GM12878 (cell line): ENCODE results near the gene CBARP. TPM values are rescaled to one million over a fixed set of nuclear protein-coding genes. Genes with fewer than 3 reads are reported as not detected.
A peak's percentile ranks its signal among the peaks of the same experiment; 100 is the strongest.

Experiments
- ATAC-seq: fragments of 200-7000 bp; cut with Tn5 transposase; 3 replicates; pipeline ENCODE4 v1.9.1; 2020; ENCODE audit warnings: mild to moderate bottlenecking, moderate library complexity
- BruUV-seq: library from RNA; stranded (reverse); fragments of 400-500 nt; replicated peaks from 2 replicates; lab custom pipeline; 2021; lab: Mats Ljungman, UMichigan
- CTCF ChIA-PET: fragments of 300-600 bp; sonication (Branson Sonifier 250); formaldehyde crosslinking; extraction: SDS; loops from one replicate; lab custom pipeline; 2021; ENCODE audit warnings: inconsistent platforms; lab: Yijun Ruan, JAX
- POLR2A ChIA-PET: fragments of 350-600 bp; formaldehyde crosslinking; extraction: SDS; loops from one replicate; lab custom pipeline; 2021; ENCODE audit warnings: inconsistent platforms; lab: Charles Lee
- RAD21 ChIA-PET: fragments of 300-600 bp; sonication (Branson Sonifier 250); formaldehyde crosslinking; loops from one replicate; lab custom pipeline; 2023; ENCODE audit warnings: antibody characterized with exemption; ENCODE audit not compliant: unreplicated experiment; lab: Charles Lee
- SMC1A ChIA-PET: fragments of 300-600 bp; sonication (Branson Sonifier 250); formaldehyde crosslinking; loops from one replicate; lab custom pipeline; 2023; ENCODE audit not compliant: unreplicated experiment, uncharacterized antibody; lab: Charles Lee
- DNase-seq: peaks from one replicate; pipeline ENCODE4 v3.0.0-alpha.2; 2011; ENCODE audit warnings: low read depth, low spot score
- FAIRE-seq: peaks from 3 replicates; lab custom pipeline; 2011; peaks lifted over from hg19 to GRCh38; lab: Jason Lieb, UNC
- H2AFZ ChIP-seq: 2 replicates; pipeline ENCODE4 v1.6.0; 2011; ENCODE audit warnings: low read depth, low read length, control low read depth; ENCODE audit not compliant: control insufficient read depth
- H3K27ac ChIP-seq: 2 replicates; pipeline ENCODE4 v1.5.1; 2011; ENCODE audit warnings: control low read depth; ENCODE audit not compliant: control insufficient read depth, insufficient read depth
- H3K27me3 ChIP-seq, 2 experiments: replicated peaks in 1 of 2; 2 replicates each; pipeline versions ENCODE4 v1.6.0 to v1.6.1; 2011; ENCODE audit warnings: low read length in 1 of 2; ENCODE audit not compliant: control insufficient read depth in 2 of 2, insufficient read depth in 2 of 2
- H3K36me3 ChIP-seq, 2 experiments: 2 replicates each; pipeline ENCODE4 v1.5.1; 2011; ENCODE audit warnings: low read length in 1 of 2; ENCODE audit not compliant: control insufficient read depth in 2 of 2, insufficient read depth in 2 of 2
- H3K4me1 ChIP-seq: 2 replicates; pipeline ENCODE4 v1.6.1; 2011; ENCODE audit warnings: mild to moderate bottlenecking, low read length, moderate library complexity, mixed read lengths; ENCODE audit not compliant: control insufficient read depth, insufficient read depth
- H3K4me2 ChIP-seq: 2 replicates; pipeline ENCODE4 v1.6.0; 2011; ENCODE audit warnings: control low read depth; ENCODE audit not compliant: control insufficient read depth, insufficient read depth
- H3K4me3 ChIP-seq: fragments of 200-600 bp; sonication (generic); 2 replicates; pipeline ENCODE4 v1.5.1; 2016
- H3K79me2 ChIP-seq: 2 replicates; pipeline ENCODE4 v1.6.0; 2011; ENCODE audit warnings: low read length; ENCODE audit not compliant: control insufficient read depth, insufficient read depth
- H3K9ac ChIP-seq: 2 replicates; pipeline ENCODE4 v1.8.0; 2011; ENCODE audit warnings: low read length, control low read depth, mixed read lengths; ENCODE audit not compliant: control insufficient read depth, insufficient read depth
- H3K9me3 ChIP-seq: replicated peaks from 3 replicates; pipeline ENCODE4 v1.5.1; 2011; ENCODE audit warnings: mild to moderate bottlenecking, low read length; ENCODE audit not compliant: control insufficient read depth, insufficient read depth
- H4K20me1 ChIP-seq: 2 replicates; pipeline ENCODE4 v1.6.0; 2011; ENCODE audit not compliant: control insufficient read depth, insufficient read depth
- ATF3 ChIP-seq: IDR thresholded peaks from 2 replicates; pipeline ENCODE4 v1.6.1; 2011; ENCODE audit warnings: low read depth, mild to moderate bottlenecking, low read length, moderate library complexity, borderline replicate concordance; ENCODE audit errors: extremely low read depth
- CBX3 ChIP-seq: fragments of 200-600 bp; sonication (generic); IDR thresholded peaks from 2 replicates; pipeline ENCODE4 v1.6.1; 2016; ENCODE audit warnings: low read depth, borderline replicate concordance
- CREB1 ChIP-seq: IDR thresholded peaks from 2 replicates; pipeline ENCODE4 v1.6.1; 2012; ENCODE audit warnings: low read depth, mild to moderate bottlenecking, inconsistent platforms
- EGR1 ChIP-seq, 2 experiments: IDR thresholded peaks; 1 replicate in 1 of 2; 2 replicates in 1 of 2; pipeline ENCODE4 v1.6.1; 2011 to 2012; ENCODE audit warnings: low read depth in 2 of 2, low read length in 2 of 2, borderline replicate concordance in 1 of 2, mild to moderate bottlenecking in 1 of 2, moderate library complexity in 1 of 2
- ETV6 ChIP-seq, 2 experiments: fragments of 450-650 bp in 1 of 2; IDR thresholded peaks in 1 of 2; conservative IDR thresholded peaks in 1 of 2; 2 replicates each; pipeline ENCODE4 v1.6.1; 2014; ENCODE audit warnings: antibody characterized with exemption in 1 of 2, borderline replicate concordance in 1 of 2, low read depth in 1 of 2, mild to moderate bottlenecking in 1 of 2, moderate library complexity in 1 of 2
- HDGF ChIP-seq: fragments of 450-650 bp; IDR thresholded peaks from 2 replicates; pipeline ENCODE4 v1.6.1; 2016; ENCODE audit warnings: antibody characterized with exemption
- IRF4 ChIP-seq: IDR thresholded peaks from 2 replicates; pipeline ENCODE4 v1.6.1; 2011; ENCODE audit warnings: low read depth, low read length
- KAT2A ChIP-seq: conservative IDR thresholded peaks from 2 replicates; pipeline ENCODE4 v1.6.1; 2011; ENCODE audit warnings: low read depth, low read length; ENCODE audit not compliant: control insufficient read depth
- NBN ChIP-seq: fragments of 450-650 bp; IDR thresholded peaks from 2 replicates; pipeline ENCODE4 v1.6.1; 2016
- PML ChIP-seq: IDR thresholded peaks from 2 replicates; pipeline ENCODE4 v1.6.1; 2012; ENCODE audit warnings: low read length, inconsistent platforms
- POLR2A ChIP-seq: IDR thresholded peaks from 2 replicates; pipeline ENCODE4 v1.6.1; 2011; ENCODE audit warnings: low read depth, mild to moderate bottlenecking, low read length
- POLR2AphosphoS2 ChIP-seq: IDR thresholded peaks from 2 replicates; pipeline ENCODE4 v1.6.1; 2011; ENCODE audit warnings: low read depth, mild to moderate bottlenecking, low read length, improper control_type of control experiment, moderate library complexity
- POU2F2 ChIP-seq: IDR thresholded peaks from 3 replicates; pipeline ENCODE4 v1.6.1; 2011; ENCODE audit warnings: low read depth, mild to moderate bottlenecking, low read length, borderline replicate concordance
- RUNX3 ChIP-seq: IDR thresholded peaks from 2 replicates; pipeline ENCODE4 v1.6.1; 2012; ENCODE audit warnings: low read length, inconsistent platforms
- SIX5 ChIP-seq: IDR thresholded peaks from 2 replicates; pipeline ENCODE4 v1.6.1; 2011; ENCODE audit warnings: mild to moderate bottlenecking, low read depth, low read length, moderate library complexity; ENCODE audit not compliant: severe bottlenecking
- SMARCA5 ChIP-seq: fragments of 450-650 bp; IDR thresholded peaks from 2 replicates; pipeline ENCODE4 v1.6.1; 2017; ENCODE audit warnings: mild to moderate bottlenecking
- TCF3 ChIP-seq: IDR thresholded peaks from 2 replicates; pipeline ENCODE4 v1.6.1; 2012; ENCODE audit warnings: low read depth, mild to moderate bottlenecking, low read length, borderline replicate concordance; ENCODE audit not compliant: insufficient read depth
- YY1 ChIP-seq: IDR thresholded peaks from 2 replicates; pipeline ENCODE4 v1.6.1; 2011; ENCODE audit warnings: low read depth, mild to moderate bottlenecking, low read length
- WGBS: methylation state at CpG from one replicate; pipeline ENCODE4 v1.1.6; 2016; ENCODE audit warnings: low lambda C conversion rate; ENCODE audit not compliant: insufficient replicate concordance, insufficient coverage; ENCODE audit errors: missing lambda C conversion rate; 5-methylcytosine and 5-hydroxymethylcytosine counted together
- in situ Hi-C: fragments of 300-500 bp; cut with MboI; formaldehyde crosslinking; loops from 9 replicates; pipeline ENCODE4 v1.14.3; 2018; ENCODE audit warnings: mixed read lengths
- intact Hi-C: fragments of 100-400 bp; cut with micrococcal nuclease; formaldehyde crosslinking; loops from one replicate; pipeline ENCODE4 v1.14.2; 2022; ENCODE audit not compliant: unreplicated experiment
- polyA plus RNA-seq, 11 experiments: library from polyadenylated mRNA; depleted of rRNA in 4 of 11; unstranded in 6 of 11; stranded (reverse) in 5 of 11; fragments of >200 nt; fragmentation: Nextera tagmentation in 4 of 11; fragmentation: Illumina TruSeq in 1 of 11; extraction: Ambion mirVana in 4 of 11; extraction: Trizol in 1 of 11; gene quantifications; 1 replicate in 1 of 11; 2 replicates in 10 of 11; pipeline versions ENCODE4 v1.2.1 to v1.2.3, GENCODE V29; 2011 to 2016; ENCODE audit warnings: inconsistent platforms in 2 of 11, missing spikeins in 2 of 11, low read depth in 1 of 11
- total RNA-seq, 4 experiments: library from RNA; depleted of rRNA in 3 of 4; stranded (reverse); fragments of >200 nt in 3 of 4; fragmentation: Illumina TruSeq in 1 of 4; extraction: Trizol in 1 of 4; gene quantifications; 2 replicates each; pipeline versions ENCODE4 v1.2.1 to v1.2.3, GENCODE V29; 2013 to 2021
- TF ChIP-seq, protein P1 (sequence below): IDR thresholded peaks from 2 replicates; pipeline ENCODE4 v1.6.1; 2012; ENCODE audit warnings: low read depth, low read length, improper control_type of control experiment
- TF ChIP-seq, protein P2 (sequence below): fragments of 450-650 bp; IDR thresholded peaks from 2 replicates; pipeline ENCODE4 v1.6.1; 2017; ENCODE audit warnings: antibody characterized with exemption, mild to moderate bottlenecking, moderate library complexity

CBARP gene
- total and polyA plus RNA-seq, 10 of the 15 experiments (the other 5 are each of a cell fraction or from before 2014, with no cell fraction given), result 0.04 to 0.59 (median 0.18) TPM; not detected in 3

DNA sequence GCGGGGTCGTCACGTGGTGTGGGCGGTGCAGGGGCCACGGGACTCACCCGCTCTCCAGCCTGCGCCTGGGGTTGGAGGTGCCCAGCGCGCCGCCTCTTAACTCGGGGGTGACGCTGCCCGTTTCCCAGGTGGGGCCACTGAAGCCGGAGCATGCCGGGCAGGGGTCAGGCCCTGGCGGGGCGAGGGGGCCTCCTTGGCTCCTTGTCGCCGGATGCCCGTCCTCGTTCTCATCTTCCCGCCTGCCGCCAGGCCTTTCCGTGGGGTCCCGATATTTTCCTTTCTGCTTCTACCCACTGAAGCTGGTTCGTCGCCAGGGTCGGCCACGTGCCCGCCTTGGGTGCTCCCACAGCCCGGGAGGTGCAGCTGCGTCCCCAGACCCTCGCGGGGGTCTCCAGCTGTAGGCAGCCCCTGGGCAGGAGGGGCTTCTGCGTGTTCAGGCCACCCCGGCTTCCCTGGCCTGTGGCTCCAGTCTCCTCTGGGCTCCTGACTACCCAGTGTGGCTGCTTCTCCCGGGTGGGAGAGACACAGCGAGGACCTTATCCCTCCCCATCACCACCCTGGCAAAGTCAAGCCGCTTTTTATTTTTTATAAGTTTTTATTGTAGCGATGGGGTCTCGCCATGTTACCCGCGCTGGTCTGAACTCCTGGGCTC is 38.3 kb upstream of the CBARP start:
- peak overlapping the region; percentile 85 for H3K4me3 ChIP-seq
- intact Hi-C loops (no loop called here), in situ Hi-C loops (loop anchor here (5.0 kb wide), 1 partner anchor 96 kb away; no protein-coding TSS in a partner anchor)
- H3K4me2 ChIP-seq, result peak overlapping the region; percentile 68
- BruUV-seq, result no TSS peak
- 1% methylated on average over 32 of the region's 43 CpGs for WGBS
- RAD21 ChIA-PET, result interaction anchor here (1.4 to 3.9 kb wide), 2 partner anchors 32 to 96 kb away, joined by 5 to 29 read pairs; no protein-coding TSS in a partner anchor
- H3K9me3 ChIP-seq, result no peaks in the 10 kb centered on the region
- H3K4me1 ChIP-seq, result peaks cover 19% of the 10 kb centered on the region
- no peaks in the 10 kb centered on the region; the same call in 1 of the 2 replicates for H4K20me1 ChIP-seq
- peaks cover 35 to 52% of the 10 kb centered on the region in 2 experiments for H3K36me3 ChIP-seq
- H3K9ac ChIP-seq, result peak overlapping the region; percentile 96
- FAIRE-seq, result no peak
- no peak for ATAC-seq
- peak overlapping the region; percentile 97 for H3K27ac ChIP-seq
- SMC1A ChIA-PET, result no interaction called here
- H2AFZ ChIP-seq, result peak overlapping the region; percentile 50
- CTCF ChIA-PET, result interaction anchor here (1.5 kb wide), 1 partner anchor 32 kb away, joined by 8 read pairs; no protein-coding TSS in a partner anchor
- H3K27me3 ChIP-seq, result no peaks in the 10 kb centered on the region
- POLR2A ChIA-PET, result interaction anchor here (1.2 kb wide), 1 partner anchor 33 kb away, joined by 3 read pairs; no protein-coding TSS in a partner anchor
- H3K79me2 ChIP-seq, result peaks cover 51% of the 10 kb centered on the region
- DNase-seq, result no peak
- TF ChIP-seq ATF3 (no peak), ETV6 (conservative IDR thresholded peaks at IDR 0.05 in 1 of 2, IDR thresholded peaks at IDR 0.05 in 1 of 2; ENCODE audit: borderline replicate concordance in 1 of 2, low read depth in 1 of 2) (no peak), RUNX3 (no peak), HDGF (0 out of 2 replicates have a peak, but pooled peaks have one; percentile 9), SIX5 (no peak), CBX3 (no peak), EGR1 (IDR thresholded peaks at IDR 0.05; ENCODE audit: borderline replicate concordance in 1 of 2, low read depth in 2 of 2, low read length in 2 of 2) (peak in 1 of 2 experiments; percentile 1; a peak in 2 of 3 replicates), PML (peak; percentile 27; the same call in 1 of the 2 replicates), SMARCA5 (peak; percentile 6; the same call in 1 of the 2 replicates), POU2F2 (no peak), POLR2A (peak; percentile 14), NBN (peak; percentile 54; the same call in 1 of the 2 replicates), YY1 (no peak), TCF3 (0 out of 2 replicates have a peak, but pooled peaks have one; percentile 35), KAT2A (no peak), IRF4 (no peak), CREB1 (no peak), POLR2AphosphoS2 (no peak)
- TF ChIP-seq, protein P1, sequence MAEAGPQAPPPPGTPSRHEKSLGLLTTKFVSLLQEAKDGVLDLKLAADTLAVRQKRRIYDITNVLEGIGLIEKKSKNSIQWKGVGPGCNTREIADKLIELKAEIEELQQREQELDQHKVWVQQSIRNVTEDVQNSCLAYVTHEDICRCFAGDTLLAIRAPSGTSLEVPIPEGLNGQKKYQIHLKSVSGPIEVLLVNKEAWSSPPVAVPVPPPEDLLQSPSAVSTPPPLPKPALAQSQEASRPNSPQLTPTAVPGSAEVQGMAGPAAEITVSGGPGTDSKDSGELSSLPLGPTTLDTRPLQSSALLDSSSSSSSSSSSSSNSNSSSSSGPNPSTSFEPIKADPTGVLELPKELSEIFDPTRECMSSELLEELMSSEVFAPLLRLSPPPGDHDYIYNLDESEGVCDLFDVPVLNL, result no peak
- TF ChIP-seq, protein P2, sequence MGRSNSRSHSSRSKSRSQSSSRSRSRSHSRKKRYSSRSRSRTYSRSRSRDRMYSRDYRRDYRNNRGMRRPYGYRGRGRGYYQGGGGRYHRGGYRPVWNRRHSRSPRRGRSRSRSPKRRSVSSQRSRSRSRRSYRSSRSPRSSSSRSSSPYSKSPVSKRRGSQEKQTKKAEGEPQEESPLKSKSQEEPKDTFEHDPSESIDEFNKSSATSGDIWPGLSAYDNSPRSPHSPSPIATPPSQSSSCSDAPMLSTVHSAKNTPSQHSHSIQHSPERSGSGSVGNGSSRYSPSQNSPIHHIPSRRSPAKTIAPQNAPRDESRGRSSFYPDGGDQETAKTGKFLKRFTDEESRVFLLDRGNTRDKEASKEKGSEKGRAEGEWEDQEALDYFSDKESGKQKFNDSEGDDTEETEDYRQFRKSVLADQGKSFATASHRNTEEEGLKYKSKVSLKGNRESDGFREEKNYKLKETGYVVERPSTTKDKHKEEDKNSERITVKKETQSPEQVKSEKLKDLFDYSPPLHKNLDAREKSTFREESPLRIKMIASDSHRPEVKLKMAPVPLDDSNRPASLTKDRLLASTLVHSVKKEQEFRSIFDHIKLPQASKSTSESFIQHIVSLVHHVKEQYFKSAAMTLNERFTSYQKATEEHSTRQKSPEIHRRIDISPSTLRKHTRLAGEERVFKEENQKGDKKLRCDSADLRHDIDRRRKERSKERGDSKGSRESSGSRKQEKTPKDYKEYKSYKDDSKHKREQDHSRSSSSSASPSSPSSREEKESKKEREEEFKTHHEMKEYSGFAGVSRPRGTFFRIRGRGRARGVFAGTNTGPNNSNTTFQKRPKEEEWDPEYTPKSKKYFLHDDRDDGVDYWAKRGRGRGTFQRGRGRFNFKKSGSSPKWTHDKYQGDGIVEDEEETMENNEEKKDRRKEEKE, result no peak
